HK-2 (cell line): ENCODE measurements around the gene ACTG1.
A peak's percentile ranks its signal among the peaks of the same experiment; 100 is the strongest.

ENCODE experiments used
- DNase-seq: peaks from one replicate; pipeline ENCODE4 v3.0.0-alpha.2; 2018; ENCODE audit not compliant: unreplicated experiment

The ACTG1 gene

DNA sequence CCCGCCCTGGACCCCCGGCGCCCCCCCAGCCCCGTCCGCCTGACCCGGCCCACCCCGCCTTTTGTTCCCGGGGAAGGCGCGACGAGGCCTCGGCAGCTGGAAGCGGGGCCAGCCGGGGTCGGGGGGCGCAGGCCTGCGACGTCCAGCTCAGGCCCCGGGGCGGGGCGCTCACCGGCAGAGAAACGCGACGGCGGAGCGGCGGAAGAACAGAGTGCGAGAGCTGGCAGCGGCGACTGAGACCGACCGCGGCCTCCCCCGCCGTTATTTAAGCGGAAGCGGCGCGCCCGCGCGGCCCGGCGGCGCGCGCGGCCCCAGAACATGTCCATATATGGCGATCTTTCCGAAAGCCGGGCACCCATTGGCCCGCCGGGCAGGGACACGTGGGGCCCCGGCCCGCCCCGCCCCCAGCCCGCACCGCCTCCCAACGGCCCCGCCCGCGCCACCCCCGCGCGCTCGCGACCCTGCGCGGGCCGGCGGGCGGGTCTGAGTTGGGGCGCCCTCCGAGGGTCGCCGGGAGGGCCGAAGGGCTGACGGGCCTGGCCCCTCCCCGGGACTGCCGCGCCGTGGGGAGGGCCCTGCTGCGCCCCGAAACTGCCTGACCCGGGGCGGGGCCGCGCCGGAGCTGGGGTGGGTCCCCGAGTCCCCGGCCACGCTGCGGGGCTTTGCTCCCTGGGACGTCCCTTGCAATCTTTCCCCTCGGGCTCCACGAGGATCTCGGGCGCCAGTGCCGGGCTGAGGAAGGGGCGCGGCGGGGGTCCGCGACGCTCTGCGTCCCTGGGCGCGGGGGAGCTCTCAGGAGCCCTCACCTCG is at the start of gene ACTG1:
ACTG1 (minus strand) TSS at position 238 of the 810 bp plus-strand sequence. CDS start 445 bp downstream, outside the sequence.
- peak; percentile 92 for DNase-seq

- no peak for DNase-seq
These were observed 48.9 kb upstream of the ACTG1 start for GRCh38 chr17:81561494-81561885.

GRCh38 chr17:81558941-81559806 is 46.6 kb upstream of the ACTG1 start:
- DNase-seq = no peak

- no peak for DNase-seq
These were observed 45.5 kb upstream of the ACTG1 start for GRCh38 chr17:81558115-81558468.

DNA sequence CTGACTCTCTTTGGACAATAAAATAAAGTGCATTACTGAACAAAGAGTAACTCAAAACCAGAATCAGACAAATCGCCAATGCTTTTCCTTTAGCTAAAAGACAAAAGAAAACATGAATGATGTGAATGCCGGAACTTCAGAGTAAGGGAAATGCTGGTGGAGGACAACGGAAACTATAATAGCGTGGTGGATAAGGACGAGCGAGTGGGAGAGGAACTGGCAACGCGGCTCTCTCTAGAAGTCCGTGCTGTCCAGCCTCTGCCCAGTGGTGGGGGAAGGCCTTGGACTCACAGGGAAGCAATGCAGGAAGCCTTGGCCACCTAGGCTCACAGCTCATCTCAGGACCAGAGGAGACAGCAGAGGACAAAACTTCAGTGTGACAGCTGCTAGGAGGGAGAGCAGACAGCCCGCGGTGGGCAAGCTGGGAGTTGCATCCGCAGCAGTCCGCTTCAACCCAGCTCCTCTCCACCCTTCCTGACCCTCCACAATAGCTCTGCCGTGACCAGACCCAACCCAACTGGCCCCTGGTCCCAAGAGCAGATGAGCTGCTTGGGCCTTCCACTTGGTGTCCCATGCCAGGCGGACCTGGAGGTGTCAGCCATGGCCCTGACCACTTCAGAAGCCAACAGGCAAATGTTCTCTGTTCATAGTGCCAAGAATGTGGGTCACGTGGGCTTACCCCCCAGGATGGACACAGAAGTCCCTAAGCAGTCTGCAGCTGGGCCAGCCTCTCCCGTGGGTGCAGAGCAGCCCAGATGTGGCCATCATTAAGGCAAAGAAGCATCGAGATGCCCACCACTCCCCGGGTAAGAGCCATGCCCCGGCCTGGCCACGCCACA is 44.9 kb upstream of the ACTG1 start:
- no peak for DNase-seq

- DNase-seq = no peak
These were observed 44.3 kb upstream of the ACTG1 start for GRCh38 chr17:81556863-81557262.

DNA sequence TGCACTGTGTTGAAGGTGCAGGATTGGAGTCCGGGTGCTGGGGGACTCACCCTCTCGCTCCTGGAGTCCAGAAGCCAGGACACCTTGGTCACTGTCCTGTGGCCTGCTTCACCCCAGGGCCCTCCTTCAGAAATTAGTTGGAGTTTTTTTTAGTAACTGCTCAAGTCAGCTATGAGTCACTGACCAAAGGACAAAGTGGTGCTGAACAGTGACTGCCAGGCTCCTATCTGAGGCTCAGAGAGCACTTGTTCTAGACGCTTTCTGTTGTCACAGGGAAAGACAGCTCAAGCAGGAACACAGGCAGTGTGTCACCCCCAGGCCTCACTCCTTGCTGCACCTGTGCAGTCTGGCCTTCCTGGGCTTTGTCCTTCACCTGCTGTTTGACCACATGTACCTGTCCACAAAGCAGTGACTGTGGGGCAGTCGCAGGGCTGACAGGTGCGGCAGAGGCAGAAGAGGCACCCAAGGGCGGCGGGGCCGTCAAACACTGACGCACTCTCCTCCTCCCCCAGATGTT is 43.6 kb upstream of the ACTG1 start:
- DNase-seq = peak; percentile 48

- DNase-seq = peak; percentile 84
These were observed 41.1 kb upstream of the ACTG1 start for GRCh38 chr17:81553616-81554181.

DNA sequence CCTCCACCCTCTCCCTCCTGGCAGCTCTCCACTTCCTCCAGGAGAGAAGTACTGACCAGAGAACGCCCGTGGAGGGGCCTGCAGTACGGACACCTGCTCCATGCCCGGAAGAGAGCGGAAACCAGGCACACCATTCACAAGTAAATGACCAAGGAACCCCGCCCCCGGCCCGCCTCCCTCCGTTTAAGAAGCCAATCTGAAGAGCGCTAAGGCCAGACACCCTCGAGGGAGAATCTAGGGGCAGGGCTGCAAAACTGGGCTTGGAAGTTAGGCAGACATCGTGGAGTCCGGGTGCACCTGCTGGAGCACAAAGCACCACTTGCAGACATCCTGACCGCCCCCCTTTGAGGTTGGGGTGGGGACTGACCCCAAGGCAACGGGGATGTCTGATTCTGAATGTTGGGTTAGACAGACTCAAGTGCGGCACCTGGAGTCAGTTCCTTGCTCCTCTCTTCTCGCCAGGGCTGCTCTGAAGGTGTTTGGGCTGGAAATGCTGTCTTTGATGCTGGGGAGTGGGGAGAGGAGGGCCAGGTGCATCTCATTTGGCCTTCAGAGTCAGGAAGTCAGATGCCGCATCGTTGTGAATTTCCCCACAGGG is 40.5 kb upstream of the ACTG1 start:
- DNase-seq = peak; percentile 81

- DNase-seq = peak; percentile 78
These were observed 39.8 kb upstream of the ACTG1 start, which contains the start of gene FAAP100 for GRCh38 chr17:81552244-81553017. Gene FAAP100 (minus strand): TSS chr17:81552353. CDS start chr17:81552330, 23 bp downstream.

- DNase-seq = peak; percentile 41
These were observed 39.1 kb upstream of the ACTG1 start for GRCh38 chr17:81551458-81552243.

GRCh38 chr17:81550830-81551457 is 38.3 kb upstream of the ACTG1 start:
- DNase-seq = no peak

DNA sequence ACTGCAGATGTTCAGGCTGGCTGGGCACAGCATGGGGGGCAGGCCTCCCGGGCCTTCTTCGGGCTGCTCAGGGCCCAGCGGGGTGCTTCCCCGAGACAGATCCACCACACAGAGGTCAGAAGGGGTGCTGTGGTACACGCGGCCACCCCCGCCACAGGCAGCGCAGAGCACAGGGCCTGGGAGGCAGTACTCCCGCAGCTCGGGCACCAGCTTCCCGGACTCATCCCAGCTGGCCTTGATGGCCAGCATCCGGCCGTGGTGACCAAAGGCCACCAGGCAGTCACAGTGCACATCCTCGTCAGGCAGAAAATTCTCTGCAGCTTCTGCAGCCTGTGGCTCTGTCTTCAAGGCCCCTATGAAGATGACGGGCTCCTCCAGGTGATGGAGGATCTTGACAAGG is 37.7 kb upstream of the ACTG1 start:
- DNase-seq = no peak

DNA sequence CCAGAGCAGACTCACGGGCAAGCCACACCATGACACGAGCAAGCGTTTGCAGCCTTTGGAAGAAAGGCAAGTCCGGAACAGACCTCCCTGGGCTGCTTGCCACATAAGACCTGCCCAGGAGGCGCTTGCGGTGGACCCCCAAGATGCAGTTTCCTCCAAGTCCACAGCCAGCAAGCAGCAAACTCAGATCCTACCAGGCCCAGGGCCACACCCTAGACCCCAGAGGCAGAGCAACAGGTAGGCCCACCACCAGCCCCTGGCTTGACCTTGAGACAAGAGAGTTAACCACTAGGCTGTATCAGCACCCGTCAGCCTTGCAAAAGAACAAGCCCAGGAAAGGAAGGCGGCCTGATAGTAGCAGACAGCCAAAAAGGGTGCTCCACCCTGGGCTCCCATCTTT is 37.2 kb upstream of the ACTG1 start:
- no peak for DNase-seq

DNA sequence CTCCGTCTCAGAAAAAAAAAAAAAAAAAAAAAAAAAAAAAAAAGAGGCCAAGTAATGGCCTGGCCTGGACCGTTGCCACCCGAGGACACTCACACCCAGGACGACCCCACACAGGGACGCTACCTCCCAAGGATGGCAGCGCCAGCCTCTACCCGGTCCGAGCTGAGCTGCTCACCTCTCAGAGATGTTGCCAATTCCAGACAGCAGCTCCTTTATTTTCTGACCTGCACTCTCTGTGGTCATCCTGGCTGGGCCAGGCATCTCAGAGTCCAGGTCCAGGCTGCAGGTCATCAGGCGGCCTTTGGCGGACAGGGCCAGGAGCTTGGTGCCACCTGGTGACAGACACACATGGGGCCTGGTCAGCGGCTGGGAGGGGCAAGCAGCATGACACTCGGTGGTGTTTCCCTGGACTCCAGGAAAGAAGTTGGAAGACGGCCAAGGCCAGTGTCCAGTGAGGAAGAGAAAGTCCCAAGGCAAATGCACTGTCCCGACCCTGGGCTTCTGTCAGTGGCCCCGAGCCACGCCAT is 36.5 kb upstream of the ACTG1 start:
- no peak for DNase-seq

DNA sequence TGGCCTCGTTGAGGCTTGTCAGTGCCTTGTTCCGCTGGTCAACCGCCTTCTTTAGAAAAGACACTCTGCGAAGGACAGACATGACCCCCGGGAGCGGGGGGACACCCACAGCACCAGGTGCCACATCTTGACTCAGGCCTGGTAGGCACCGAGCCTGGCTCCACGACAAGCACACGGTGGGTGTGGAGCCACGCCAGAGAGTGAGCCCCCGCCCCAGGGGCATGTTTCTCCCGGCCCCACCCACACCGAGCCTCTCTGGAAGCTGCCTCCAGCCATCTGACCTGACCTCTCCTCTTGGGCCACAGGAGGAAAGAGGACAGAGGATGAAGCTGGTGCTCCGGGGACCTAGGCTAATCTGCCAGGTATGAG is 35.0 kb upstream of the ACTG1 start:
- DNase-seq = no peak

DNA sequence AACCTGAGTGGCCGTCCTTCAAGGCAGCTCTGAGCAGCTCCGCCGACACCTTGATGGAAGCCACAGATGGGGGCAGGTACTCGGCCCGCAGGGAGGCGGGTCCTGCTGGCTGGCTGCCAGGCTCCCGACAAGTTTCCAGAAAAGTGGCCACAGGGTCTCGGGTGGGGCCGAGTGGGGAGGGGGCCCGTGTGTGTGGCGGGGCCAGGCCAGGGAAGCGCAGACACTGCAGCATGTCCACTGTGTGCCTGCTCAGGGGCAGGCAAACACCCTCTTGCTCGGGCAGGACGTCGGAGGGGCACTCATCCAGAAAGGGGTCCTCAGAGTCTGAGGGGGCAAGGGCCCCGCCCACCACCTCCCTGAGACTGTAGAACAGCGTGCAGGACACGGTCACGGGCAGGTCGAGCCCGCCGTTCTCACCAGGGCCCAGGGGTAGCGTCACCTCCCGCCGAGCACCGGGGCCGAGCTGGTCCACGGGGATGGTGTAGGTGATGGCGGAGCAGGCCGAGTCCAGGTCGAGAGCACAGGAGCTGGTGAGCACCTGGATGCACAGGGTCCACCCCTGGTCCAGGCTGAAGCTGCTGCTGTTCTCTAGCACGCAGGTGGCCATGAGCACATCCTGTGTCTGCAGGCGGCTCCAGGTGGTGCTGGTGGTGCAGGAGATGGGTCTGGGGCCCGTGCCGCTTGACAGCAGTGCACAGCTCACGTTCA is 34.5 kb upstream of the ACTG1 start:
- DNase-seq = no peak
